Fibroblast of skin of right biceps (primary cell): Measurements from ENCODE around the gene FAM171A2.
A peak's percentile ranks its signal among the peaks of the same experiment; 100 is the strongest.
"Not testable (repeated sequence)": the region's sequence is repeated elsewhere in the genome, so short reads cannot be mapped to it uniquely, and the experiment has no call there.

Source experiments
- DNase-seq: peaks from one replicate; pipeline ENCODE4 v3.0.0-alpha.2; 2013

Gene FAM171A2

DNA sequence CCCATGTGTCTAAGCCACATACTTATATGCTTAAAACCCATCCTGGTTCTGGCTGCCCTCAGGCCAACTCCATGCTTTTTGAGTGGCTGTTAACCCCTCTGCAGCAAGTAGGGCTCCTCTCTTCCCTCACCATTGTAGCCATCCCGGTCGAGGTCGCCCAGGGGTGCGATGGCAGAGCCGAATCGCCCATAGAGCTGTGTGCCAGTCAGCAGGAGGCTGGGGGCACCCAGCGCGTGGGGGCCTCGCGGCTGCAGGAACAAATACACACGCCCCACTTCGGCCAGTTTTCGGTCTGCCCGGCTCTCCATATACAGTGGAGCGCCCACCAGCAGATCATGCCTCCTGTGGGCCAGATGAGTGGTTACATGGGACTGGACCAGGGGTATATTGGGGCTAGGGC, 19.7 kb upstream of the FAM171A2 start:
- DNase-seq = no peak

DNA sequence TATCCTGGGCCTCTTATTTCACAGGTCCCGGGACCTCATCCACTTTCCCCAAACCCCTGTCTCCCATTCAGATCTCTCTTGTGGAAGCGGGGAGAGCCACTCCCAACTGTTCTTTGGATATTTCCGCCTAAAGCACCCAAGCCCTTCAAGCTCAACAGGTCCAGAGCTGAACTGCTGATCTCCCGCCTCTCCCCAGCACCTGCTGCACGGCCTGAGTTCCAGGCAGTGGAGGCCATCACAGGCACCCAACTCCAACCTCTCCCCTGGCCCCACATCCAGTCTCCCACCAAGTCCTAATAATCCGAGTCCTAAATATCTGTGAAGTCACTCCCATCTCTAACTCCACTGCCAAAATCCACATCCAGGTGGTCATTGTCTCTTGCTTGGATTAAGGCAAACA, 19.3 kb upstream of the FAM171A2 start:
- no peak for DNase-seq

DNA sequence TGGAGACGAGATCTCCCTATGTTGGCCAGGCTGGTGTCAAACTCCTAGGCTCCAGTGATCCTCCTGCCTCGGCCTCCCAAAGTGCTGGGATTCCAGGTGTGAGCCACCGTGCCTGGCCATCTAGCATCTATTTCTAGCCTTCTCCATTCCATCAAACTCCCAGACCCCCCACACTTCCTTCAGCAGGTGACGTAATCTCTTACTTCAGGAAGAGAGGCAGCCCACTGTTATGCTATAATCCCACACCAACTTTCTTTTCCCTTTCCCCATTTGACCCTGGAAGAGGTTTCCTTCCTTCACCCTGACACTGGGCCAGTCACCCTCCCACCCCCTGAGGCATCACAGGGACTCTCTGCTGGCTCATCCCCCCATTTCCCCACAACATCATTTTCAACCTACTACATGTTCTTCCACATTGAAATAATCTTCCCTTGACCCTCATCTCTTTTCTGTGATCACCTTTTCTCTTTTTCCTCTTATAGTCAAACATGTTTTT, 18.2 kb upstream of the FAM171A2 start:
- no peak for DNase-seq

DNA sequence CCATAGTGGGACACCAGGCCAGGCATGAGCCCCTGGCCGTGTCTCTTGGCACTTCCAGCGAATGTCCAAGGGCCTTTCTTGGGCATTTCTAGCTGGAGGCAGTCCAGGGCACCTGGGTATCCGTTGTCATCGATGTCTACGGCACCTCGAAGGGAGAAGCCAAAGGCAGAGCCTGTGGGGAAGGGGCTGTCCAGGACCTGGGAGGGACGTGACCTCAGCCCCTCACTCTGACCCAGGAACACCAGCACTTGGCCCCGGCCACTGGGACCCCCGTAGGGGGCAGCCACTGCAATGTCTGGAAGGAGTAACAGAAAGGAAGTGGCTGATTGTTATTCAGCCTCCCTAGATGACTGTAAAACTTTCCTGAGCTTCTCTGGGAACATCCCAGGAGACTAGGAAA, 17.1 kb upstream of the FAM171A2 start:
- no peak for DNase-seq

DNA sequence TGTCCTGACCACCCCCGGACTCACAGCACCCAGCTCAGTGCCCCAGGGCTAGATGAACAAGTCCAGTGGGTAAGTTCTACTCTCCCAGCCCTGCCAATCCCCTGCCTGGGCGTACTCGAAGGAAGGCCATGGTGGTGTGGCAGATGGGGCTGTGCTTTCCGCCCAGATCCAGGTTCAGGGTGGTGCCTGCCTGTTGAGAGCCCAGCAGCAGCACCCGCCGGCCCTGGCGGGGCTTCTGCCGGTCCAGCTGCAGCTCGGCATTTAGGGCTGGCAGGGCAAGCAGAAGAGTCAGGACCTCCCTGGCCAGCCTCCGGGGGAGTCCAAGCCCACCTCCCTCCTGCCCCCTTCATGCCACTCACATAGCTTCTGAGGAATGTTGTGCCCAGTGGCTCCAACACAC, 16.2 kb upstream of the FAM171A2 start:
- no peak for DNase-seq

DNA sequence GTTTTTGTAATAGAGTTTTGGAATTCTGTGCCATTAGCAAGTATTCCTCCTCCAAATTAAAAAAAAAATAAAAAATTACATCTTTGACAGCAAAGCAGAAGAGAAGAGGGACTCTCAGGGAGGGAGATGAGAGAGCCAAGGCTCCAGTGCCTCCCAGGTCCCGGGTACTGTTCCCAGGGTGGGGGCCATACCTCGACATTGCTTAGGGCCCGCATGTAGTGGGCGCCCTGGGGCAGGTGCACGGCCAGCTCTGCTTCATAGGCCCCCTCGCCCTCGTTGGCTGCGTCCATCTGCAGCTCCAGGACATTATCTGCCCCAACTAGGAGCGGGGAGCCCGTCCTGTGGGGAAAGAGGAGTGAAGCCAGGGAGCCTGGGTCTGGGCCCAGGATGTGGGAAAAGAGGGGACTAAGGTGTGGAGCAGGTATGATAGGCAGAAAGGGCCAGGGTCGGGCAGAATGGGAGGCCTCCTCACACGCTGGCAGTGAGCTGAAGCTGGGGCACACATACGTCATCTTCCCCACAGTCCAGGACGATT, 14.6 kb upstream of the FAM171A2 start:
- no peak for DNase-seq

DNA sequence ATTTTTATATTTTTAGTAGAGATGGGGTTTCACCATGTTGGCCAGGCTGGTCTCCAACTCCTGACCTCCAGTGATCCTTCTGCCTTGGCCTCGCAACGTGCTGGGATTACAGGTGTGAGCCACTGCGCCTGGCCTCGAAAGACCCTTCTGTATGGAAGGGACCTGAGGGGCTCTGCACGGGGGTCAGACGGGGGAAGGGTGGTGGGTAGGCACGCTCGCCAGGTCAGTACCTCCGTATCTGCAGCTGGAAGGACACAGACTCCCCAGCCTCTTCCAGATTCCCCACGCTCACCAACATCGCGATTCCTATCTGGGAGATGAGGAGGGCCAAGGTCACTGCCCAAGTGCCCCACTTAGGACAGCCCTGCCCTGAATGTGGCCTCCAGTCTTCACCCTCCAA, 13.1 kb upstream of the FAM171A2 start:
- DNase-seq = no peak

DNA sequence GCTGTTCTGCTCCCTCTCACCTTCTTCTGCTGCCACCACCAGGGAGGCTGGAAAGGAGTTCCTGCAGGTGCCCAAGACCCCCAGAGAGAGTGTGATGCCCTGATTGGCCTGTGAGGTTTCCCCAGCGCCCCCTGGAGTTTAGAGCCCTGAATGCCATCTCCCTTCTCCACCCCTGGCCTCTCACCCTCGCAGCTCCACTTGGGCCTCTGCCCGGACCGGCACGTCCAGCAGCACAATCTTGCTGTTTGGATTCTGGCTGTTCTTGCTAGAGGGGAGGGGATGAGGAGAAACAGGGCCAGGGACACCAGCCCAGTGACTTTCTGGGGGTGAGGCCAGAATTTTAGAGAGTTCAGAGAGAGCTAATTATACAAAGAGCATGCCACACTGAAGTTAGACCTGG, 12.5 kb upstream of the FAM171A2 start:
- peak; percentile 6 for DNase-seq

DNA sequence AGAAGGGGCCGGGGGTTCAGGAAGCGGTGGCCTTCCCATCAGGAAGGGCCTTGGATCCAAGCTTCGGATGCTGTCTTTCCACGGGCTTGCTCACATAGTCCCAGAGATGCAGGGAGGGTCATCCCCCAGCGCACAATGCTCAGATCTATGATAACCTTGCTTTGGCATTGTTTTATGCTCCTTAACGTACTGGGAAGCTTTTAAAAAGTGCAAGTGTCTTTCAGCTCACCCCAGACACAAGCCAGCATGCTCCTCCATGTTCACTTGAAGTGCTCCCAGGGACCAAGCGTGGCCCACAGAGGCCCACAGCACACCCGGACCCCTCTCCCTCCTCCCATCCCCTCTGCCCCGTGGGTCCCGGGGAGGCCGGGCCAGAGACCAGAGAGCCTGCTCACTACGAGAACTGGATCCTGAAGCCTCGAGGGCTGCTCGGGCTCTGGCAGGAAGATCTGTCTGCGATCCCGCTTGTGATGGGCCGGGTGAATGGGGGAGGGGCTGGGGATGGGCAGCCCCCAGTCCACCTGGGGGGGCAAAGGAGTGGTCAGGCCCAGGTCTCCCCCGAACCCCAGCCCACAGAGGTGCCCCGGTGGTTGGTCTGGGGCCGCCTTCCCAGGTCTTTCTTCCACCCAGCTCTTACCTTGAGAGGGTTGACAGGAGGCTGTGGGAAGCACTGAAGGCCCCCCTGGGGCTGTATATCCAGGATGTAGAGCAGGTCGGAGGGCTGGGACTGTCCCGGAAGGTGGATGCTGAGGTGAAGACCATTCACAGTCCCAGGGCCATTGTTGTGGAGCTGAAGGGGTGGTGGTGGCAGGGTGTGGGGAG, 11.8 kb upstream of the FAM171A2 start:
- no peak for DNase-seq

DNA sequence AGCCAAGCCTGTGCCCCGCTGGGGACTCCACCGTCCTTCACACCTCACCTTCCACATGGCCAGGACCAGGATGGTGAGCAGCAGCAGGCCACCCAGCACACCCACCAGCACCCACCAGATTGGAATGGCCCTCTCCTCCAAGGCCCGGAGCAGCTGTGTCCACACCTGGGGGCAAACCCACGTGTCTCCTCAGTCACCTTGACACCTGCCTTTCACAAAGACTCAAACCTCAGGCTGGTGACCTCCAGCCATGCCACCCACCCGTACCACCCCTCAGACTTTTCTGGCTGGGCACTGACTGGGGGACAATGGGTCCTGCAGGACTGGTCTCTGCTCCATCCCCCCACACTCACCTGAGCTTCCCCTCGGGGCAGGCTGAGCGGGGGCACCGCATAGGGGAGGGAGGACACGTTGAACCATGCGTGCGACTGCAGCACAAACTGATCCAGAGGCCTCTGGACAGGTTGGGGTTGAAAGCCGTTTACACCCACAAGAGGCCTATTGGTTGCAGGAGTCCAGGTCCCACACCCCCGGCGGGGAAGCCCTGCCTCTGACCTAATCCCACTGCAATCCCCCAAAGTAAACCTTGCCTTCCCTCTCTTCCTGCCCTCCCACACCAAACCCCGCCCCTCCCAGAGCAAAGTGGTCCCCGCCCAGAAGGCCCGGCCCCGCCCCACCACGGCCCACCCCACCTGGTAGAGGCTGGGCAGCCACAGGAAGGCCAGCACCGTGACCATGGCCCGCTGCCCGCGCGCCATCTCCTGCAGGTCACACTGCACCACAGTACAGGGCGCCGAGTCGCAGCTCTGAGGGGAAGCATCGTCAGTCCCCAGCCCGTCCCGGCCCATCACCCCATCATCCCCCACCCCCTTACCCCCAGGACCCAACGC, 10.9 kb upstream of the FAM171A2 start:
- peak; percentile 10 for DNase-seq

DNA sequence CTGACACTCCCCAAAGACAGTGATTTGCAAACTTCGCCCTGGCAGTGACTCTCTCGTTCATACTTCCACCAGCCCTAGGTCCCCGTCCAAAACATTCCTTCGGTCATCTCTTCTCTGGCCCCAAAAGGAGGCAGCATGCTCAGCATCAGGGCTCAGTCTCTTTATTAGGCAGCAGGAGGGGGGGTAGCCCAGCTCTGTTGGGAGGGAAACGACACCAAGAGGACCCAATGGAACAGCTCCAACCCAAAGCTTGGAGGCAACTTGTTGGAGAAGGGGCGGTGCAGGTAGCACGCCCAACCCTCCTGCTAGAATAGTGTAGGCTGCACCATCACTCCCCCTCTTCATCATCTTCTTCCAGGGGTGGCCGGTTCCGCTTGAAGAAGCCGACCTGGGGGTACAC, 8.4 kb upstream of the FAM171A2 start:
- no peak for DNase-seq

DNA sequence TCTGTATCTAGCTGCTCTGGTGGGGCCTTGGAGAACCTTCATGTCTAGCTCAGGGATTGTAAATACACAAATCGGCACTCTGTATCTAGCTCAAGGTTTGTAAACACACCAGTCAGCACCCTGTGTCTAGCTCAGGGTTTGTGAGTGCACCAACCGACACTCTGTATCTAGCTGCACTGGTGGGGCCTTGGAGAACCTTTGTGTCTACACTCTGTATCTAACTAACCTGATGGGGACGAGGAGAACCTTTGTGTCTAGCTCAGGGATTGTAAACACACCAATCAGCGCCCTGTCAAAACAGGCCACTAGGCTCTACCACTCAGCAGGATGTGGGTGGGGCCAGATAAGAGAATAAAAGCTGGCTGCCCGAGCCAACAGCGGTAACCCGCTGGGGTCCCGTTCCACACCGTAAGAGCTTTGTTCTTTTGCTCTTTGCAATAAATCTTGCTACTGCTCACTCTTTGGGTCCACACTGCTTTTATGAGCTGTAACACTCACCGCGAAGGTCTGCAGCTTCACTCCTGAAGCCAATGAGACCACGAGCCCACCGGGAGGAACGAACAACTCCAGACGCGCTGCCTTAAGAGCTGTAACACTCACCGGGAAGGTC, 5.9 kb upstream of the FAM171A2 start:
- DNase-seq = not testable (repeated sequence)

DNA sequence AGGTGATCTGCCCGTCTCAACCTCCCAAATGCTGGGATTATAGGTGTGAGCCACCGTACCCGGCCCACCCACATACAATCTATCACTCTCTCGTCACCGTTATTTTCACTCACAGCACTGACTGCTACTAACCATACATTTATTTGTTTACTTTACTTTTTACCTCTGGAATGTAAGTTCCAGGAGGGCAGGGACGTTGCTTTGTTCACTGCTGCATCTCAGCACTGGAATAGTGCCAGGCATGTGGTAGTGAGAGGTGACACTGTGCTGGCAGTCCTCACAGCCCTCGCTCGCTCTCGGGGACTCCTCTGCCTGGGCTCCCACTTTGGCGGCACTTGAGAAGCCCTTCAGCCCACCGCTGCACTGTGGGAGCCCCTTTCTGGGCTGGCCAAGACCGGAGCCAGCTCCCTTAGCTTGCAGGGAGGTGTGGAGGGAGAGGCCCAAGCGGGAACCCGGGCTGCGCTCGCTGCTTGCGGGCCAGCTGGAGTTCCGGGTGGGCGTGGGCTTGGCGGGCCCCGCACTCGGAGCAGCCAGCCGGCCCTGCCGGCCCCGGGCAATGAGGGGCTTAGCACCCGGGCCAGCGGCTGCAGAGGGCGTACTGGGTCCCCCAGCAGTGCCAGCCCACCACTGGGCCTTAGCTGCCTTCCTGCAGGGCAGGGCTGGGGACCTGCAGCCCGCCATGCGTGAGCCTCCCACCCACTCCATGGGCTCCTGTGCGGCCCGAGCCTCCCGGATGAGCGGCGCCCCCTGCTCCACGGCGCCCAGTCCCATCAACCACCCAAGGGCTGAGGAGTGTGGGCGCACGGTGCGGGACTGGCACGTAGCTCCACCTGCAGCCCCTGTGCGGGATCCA, 5.0 kb upstream of the FAM171A2 start:
- DNase-seq = not testable (repeated sequence)

DNA sequence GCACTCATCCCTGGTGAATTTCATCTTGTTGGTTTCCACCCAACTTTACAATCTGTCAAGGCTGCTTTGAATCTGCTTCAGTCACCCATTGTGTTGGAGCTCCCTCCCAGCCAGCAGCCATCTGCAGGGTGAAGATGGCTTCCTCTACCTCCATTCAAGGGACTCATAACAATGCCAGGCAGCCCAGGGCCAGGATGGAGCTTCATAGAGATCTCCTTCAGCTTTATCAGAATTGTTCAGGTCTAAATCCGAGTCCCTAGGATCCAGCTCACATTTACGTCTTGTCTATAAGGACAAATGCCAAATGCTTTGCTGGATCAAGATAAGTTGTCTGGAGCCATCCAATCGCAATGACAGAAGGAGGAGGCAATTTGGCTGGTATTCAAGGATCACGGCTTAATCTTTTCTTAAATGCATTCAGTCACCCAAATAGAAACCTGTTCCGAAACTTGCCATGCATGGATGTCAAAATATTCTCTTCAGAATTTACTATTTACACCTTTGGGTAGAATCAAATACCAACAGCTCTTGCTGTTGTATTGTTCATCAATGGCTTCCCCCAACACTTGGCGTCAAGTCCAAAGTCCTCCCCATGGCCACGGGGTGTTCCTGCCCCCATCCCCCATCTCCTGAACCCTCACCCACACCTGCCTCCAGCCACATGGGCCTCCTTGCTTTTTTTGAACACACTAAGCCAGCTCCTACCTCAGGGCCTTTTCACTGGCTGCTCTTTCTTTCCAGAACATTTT, 3.8 kb upstream of the FAM171A2 start:
- no peak for DNase-seq

DNA sequence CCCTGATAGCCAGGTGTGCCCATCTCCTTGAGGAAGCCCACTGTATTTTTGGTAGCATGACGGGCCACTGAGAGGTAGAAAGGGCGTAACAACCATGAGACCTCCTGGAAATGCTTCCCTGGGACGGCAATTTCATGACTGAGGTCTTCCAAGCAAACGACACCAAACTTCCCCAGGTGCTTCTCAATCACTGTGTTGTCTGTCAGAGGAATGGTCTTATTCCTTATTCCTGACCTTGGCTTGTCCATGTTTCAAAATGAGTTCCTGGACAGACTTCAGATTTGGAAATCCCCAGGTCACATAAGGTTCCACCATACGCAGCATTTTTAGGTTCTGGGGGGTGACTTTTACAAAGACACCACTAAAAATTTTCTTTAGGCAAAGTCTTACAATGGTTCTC, 1.4 kb upstream of the FAM171A2 start:
- not testable (repeated sequence) for DNase-seq

DNA sequence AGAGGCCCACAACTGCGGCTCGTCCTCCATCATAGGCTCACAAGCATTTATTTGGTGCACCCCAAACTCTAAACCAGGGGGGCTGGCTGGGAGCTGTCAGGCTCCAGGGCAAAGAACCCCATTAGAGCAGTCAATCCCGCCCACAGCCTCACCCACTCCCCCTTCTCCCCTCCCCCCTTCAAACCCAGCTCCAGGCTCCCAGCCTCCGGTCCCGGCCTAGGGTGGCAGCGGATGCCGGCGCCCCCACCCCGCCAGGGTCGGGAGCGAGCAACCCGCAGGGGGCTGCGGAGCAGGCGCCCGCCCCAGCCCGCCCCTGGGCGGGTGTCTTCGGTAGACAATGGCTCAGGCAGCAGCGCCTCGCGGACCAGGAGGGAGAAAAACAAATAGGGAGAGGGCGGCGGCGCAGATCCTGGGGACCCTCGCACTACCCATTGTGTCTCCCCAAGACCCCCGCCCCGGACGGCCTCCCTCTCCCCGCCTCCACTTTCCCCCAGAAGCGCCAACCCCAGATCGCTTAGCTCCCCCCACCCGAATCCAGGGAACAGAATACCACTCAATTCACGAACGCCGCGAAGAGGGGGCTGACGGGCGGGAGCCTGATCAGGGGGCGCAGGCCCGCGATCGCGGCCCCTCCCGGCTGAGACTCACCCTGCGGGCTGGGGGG, 572 bp downstream of the FAM171A2 start:
- DNase-seq = peak; percentile 11

DNA sequence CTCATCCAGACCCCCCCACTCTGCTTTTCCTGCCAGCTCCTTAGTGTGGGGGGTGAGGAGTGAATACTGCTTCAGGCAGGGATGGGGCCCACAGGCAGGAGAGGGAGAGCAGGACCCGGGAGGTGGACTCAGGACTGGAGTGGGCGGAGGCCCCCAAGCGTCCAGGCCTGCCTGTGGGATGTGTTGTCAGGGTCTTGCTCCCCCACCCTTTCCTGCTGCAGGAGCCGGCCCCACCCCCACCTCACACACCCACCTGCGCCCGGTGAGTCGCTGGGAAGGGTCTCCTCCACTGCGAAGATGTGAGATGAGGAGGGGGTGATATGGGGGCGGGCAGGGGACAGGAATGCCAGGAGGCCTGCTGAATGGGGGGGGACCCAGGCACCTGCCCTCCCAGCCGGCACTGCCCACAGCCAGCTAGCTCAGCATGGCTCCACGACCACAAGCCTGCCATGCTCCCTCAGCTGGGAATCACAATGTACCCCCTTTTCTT, 1.1 kb downstream of the FAM171A2 start:
- DNase-seq = no peak

DNA sequence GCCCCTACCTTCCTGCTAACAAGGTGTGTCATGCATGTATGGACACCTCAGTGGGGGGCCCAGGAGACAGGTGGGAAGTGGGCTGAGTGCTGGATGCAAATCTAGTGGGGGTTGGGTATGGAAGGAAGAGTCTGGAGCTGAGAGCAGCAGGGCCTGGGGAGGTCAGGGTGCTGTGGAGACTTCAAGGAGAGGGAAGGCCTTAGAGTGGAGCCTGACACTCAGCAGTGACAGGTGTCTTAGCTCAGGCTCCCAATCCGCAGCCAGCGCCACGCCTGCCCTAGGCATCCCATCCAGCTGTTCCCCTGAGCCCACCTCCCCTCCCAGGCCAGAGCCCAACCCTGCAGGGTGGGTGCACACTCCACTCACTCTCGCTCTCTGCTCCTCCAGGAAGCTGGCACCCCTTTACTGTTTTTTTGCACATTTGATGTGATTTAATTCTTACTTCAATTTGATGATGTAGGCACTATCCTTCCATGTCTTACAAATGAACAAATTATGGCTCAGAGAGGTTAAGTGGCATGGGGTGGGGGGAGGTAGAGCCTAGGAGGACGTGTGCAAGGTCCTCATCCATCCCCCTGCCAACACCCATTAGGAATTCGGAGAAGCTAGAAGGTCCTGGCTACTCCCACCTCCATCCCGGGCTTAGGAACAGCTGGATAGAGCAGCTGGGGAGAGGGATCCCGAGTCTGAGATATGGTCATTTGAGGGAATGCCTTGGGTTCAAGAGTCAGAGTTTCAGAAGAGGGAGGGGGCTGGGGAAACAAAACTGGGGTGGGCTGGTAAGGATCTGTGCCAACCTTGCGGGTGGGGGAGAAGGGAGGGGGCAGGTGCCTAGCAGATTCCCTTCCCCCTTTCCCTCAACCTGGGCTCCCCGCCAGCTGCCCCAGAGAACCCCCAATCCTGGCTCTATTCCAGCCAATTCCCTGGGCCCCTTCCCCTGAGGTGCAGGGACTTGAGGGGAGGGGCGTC, 2.1 kb downstream of the FAM171A2 start:
- no peak for DNase-seq

DNA sequence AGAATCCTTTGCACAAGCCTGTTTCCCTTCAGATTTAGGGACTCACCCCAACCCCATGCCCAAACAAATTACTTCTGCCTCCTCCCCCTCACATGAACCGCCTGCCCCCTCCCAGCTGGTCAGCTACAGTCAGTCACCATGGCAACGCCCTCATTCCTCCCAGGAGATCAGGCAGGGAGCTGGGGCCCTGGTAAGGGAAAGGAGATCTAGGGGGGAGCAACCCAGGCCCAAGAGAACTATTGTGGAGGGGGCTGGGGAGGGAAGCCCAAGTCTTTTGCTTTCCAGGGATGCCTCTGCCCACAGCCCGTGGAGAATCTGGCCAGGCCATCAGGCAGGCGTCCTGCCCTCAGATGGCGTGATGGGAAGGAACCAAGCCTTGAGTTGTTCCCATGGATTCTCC, 2.8 kb downstream of the FAM171A2 start:
- DNase-seq = peak; percentile 47
